CD4-positive, alpha-beta T cell treated with Interferon gamma for 1 hour (primary cell): ENCODE data around the gene KLHL20.
A peak's percentile ranks its signal among the peaks of the same experiment; 100 is the strongest.
"Not testable (repeated sequence)": the region's sequence is repeated elsewhere in the genome, so short reads cannot be mapped to it uniquely, and the experiment has no call there.

ENCODE experiments used
- DNase-seq: peaks from one replicate; pipeline ENCODE4 v3.0.0-alpha.2; 2020

The KLHL20 gene

GRCh38 chr1:173753830-173754229 is 39.0 kb downstream of the KLHL20 start:
- no peak for DNase-seq

DNA sequence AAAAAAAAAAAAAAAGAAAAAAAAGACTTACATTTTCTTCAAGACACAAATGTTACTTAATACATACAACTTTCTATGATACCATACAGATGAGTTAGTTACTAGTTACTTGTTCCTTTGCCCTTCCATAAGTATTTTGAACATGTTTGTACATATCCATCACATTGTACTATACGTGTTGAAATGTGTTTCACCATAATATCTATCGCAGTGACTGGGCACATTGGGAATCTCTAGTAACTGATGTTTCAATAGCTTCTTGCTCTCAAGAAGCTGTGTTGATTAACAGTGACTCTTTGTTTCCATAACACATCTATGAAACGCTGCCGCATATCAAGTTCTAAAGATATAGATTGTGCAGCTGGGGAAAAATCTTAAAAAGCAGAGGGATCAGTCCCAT is 42.9 kb downstream of the KLHL20 start:
- no peak for DNase-seq

GRCh38 chr1:173758110-173758509 is 43.3 kb downstream of the KLHL20 start:
- DNase-seq: no peak

DNA sequence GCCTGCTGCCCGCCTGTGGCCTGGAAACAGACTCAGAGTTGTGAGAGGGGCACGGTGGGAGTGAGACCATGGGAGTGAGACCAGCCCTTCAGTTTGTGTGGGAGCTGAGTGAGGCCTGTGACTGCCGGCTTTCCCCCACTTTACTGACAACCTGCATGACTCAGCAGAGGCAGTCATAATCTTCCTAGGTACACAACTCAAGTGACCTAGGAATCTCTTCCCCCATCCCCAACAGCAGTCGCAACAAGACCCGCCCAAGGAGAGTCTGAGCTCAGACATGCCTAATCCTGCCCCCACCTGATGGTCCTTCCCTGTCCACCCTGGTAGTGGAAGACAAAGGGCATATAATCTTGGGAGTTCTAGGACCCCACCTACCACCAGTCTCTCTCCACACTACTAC is 44.2 kb downstream of the KLHL20 start:
- DNase-seq: no peak

DNA sequence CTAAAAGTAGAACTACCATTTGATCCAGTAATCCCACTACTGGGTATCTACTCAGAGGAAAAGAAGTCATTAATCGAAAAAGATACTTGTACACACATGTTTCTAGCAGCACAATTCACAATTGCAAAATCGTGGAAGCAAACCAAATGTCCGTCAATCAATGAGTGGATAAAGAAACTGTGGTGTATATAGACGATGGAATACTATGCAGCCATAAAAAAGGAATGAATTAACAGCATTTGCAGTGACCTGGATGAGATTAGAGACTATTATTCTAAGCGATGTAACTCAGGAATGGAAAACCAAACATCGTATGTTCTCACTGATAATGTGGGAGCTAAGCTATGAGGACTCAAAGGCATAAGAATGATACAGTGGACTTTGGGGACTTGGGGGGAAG is 49.5 kb downstream of the KLHL20 start:
- not testable (repeated sequence) for DNase-seq

GRCh38 chr1:173768206-173768605 is 53.4 kb downstream of the KLHL20 start:
- DNase-seq: no peak

- DNase-seq: no peak
These were observed 54.0 kb downstream of the KLHL20 start for GRCh38 chr1:173768827-173769226.

- DNase-seq: not testable (repeated sequence)
These were observed 55.5 kb downstream of the KLHL20 start for GRCh38 chr1:173770330-173770729.

DNA sequence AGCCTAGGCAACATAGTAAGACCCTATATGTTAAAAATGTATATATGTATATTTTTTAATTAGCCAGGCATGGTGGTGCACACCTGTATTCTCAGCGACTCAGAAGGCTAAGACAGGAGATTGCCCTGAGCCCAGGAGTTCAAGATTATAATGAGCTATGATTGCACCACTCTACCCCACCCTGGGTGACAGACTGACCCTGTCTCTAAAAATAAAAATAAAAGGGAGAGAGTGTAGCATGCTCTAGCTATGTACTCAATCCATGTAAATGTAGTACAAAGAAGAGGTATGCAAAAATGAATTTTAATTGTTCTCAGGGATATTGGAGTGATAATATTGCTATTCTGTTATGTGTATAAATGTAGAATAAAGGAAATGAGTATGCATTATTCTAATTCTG is 56.8 kb downstream of the KLHL20 start:
- DNase-seq: no peak

GRCh38 chr1:173775578-173776226 is 60.9 kb downstream of the KLHL20 start:
- no peak for DNase-seq

DNA sequence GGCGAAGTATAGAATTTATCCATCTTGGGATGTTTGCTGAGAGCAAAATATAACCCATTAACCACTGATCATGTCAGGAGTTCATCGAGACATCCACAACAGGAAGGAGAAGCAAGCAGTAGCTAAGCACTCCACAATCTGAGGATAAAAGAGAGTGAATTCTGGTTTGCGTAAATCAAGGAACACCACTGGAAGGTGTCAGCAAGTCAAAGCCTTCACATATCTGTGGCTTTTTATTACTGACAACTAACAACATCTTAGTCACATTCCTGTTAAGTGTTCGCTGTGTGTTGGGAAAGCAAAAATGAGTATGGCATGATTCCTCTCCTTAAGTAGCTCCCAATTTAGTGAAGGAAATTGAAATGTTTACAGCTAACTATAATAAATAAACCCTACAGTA is 65.2 kb downstream of the KLHL20 start:
- DNase-seq: no peak

- no peak for DNase-seq
These were observed 70.2 kb downstream of the KLHL20 start for GRCh38 chr1:173784997-173785396.

- DNase-seq: no peak
These were observed 75.1 kb downstream of the KLHL20 start for GRCh38 chr1:173789841-173790240.

DNA sequence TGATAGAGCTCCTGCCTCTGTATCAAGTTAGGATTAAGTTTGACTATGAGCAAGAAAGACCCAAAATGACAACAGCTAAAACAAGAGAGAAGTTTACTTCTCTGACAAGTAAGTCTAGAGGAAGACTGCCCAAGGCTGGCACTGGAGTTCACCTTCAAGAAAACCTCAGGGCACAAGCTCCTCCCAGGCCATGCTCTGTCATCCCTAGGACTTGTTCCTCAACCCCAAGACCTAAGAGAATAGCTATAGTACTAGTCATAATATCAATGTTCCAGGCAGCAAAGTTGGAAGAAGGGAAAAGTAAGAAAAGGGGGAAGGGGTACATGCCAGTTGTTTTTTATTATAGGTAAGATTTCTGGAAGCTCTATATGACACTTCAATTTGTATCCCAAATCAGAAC is 83.3 kb downstream of the KLHL20 start:
- no peak for DNase-seq

GRCh38 chr1:173799995-173800394 is 85.2 kb downstream of the KLHL20 start:
- not testable (repeated sequence) for DNase-seq

- DNase-seq: no peak
These were observed 88.2 kb downstream of the KLHL20 start for GRCh38 chr1:173802961-173803360.

DNA sequence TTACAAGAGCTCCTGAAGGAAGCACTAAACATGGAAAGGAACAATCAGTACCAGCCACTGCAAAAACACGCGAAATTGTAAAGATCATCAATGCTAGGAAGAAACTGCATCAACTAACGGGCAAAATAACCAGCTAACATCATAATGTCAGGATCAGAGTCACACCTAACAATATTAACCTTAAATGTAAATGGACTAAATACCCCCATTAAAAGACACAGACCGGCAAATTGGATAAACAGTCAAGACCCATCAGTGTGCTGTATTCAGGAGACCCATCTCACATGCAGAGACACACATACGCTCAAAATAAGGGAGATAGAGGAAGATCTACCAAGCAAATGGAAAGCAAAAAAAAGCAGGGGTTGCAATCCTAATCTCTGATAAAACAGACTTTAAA is 98.9 kb downstream of the KLHL20 start:
- not testable (repeated sequence) for DNase-seq

DNA sequence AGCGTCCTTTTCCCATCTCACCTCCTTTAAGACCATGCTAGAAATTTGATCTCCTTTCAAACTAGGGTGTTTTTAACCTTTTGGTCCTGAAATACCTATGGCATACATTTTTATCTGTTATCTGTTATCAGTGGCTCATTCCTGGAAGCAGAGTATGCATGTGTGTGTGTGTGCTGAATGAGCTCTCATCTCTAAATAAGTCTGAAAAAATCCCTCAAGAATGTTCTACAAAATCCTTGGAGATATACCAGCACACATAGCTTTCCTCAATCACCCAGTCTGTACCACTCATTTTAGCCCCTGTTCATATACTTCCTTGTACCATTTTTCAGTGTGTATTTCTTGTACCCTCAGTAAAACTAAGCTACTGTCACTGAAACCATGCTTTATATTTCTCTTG is 103.7 kb downstream of the KLHL20 start:
- no peak for DNase-seq

- DNase-seq: no peak
These were observed 106.9 kb downstream of the KLHL20 start for GRCh38 chr1:173821680-173822079.

DNA sequence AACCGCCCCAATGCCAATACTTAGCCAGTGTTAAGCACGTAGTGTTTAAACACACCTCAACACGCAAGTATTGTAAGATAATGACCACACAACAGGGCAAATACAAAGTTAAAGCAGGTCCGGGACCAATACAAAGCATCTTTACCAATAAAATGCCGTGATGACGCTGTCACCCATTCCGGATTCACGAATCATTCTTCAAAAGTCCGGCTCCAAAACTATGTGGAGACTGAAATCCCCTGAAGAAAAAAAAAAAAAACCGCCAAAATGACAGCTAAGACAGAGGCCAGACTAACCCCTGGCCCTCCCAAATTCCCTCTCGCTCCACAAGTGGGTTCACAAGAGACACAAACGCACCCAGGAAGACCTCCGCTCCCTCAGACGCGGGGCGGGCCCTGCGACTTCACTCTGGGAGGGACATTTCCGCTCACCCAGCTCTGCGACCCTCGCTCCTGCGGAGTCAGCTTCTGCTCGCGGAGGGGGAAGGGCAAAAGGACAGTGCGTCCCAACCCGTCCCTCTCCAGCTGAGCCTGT is 109.1 kb downstream of the KLHL20 start:
- DNase-seq: no peak

- DNase-seq: peak; percentile 89
These were observed 109.7 kb downstream of the KLHL20 start, which contains the start of the genes CENPL and DARS2 for GRCh38 chr1:173824315-173825081. CENPL (minus strand) TSS chr1:173824883; CDS start chr1:173811299, 13,584 bp downstream. DARS2 (plus strand) TSS chr1:173824673; CDS start chr1:173825230, 557 bp downstream.

- no peak for DNase-seq
These were observed 112.8 kb downstream of the KLHL20 start for GRCh38 chr1:173827611-173828010.

DNA sequence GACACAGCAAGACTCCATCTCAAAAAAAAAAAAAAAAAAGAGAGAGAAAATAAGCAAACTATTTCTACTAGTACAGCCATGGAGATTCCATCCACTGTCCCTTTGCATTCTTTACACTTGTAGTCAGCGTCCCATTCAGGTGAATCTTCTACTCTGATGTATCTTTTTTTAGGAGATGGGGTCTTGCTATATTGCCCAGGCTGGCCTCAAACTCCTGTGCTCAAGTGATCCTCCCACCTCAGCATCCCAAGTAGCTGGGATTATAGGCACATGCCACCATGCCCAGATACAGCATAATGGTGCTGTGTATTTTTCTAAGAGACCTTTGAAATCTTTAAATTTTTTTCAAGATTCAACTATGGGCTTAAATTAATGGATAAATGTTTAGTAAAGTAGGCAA is 118.0 kb downstream of the KLHL20 start:
- no peak for DNase-seq
